ENCODE results near the gene RNF182. TPM values are rescaled to one million over a fixed set of nuclear protein-coding genes. Genes with fewer than 3 reads are reported as not detected.
"Not testable (repeated sequence)": the region's sequence is repeated elsewhere in the genome, so short reads cannot be mapped to it uniquely, and the experiment has no call there.

RNF182 gene
- total and polyA plus RNA-seq, 10 donors: 0.02 to 3.6 (median 0.33) TPM; not detected in 3

DNA sequence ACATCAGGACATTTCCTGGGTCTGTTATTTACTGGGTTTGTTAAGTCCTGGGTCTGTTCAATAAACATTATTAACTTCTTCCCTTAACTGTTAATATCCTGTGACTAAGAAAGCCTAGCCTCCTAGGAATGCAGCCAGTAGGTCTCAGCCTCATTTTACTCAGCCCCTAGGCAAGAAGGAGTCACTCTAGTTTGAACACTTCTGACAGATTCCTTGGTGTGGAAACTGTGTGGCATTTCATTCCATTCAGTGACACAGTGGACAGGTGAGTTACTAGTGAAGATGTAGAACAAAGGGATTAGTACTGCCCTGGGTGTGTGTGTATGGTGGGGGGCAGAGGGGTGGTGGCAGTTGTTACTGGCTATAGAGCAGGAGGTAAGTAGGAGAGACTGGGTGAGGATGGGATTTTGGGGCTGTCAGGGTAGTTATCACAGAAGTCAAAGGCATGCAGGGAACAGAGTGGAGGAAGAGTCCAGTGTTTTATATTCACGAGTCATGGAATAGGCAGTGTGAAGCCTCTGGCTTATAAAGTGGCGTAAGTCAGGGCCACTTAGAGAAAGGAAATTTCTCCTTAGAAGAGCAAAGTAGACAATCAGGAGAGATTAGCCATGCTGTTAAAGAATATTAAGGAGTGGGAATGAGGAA is 28.4 kb downstream of the RNF182 start:
- TF ChIP-seq POLR2A (IDR thresholded peaks at IDR 0.05): no peak
- no peak for TF ChIP-seq POLR2AphosphoS5 (IDR thresholded peaks at IDR 0.05)
- TF ChIP-seq, protein P1, sequence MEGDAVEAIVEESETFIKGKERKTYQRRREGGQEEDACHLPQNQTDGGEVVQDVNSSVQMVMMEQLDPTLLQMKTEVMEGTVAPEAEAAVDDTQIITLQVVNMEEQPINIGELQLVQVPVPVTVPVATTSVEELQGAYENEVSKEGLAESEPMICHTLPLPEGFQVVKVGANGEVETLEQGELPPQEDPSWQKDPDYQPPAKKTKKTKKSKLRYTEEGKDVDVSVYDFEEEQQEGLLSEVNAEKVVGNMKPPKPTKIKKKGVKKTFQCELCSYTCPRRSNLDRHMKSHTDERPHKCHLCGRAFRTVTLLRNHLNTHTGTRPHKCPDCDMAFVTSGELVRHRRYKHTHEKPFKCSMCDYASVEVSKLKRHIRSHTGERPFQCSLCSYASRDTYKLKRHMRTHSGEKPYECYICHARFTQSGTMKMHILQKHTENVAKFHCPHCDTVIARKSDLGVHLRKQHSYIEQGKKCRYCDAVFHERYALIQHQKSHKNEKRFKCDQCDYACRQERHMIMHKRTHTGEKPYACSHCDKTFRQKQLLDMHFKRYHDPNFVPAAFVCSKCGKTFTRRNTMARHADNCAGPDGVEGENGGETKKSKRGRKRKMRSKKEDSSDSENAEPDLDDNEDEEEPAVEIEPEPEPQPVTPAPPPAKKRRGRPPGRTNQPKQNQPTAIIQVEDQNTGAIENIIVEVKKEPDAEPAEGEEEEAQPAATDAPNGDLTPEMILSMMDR (IDR thresholded peaks at IDR 0.05 in 8 of 11, conservative IDR thresholded peaks at IDR 0.05 in 3 of 11): no peak
- Histone ChIP-seq H3K27ac (no peak overlapping the region), H3K36me3 (no peaks in the 10 kb centered on the region), H3K4me3 (no peak overlapping the region), H3K27me3 (replicated peaks in 1 of 7) (peaks cover 0 to 4% (median 0%) of the 10 kb centered on the region in 7 donors), H3K4me1 (no peaks in the 10 kb centered on the region), H3K9me3 (peaks cover 0 to 13% (median 5%) of the 10 kb centered on the region in 8 donors)
- DNase-seq: no peak
- intact Hi-C loops (cut with DNase I; ENCODE audit: low total_unique reads): no loop called here
- WGBS, 5 donors: 77 to 90% (median 82%) methylated on average over 2 of the region's 2 CpGs

DNA sequence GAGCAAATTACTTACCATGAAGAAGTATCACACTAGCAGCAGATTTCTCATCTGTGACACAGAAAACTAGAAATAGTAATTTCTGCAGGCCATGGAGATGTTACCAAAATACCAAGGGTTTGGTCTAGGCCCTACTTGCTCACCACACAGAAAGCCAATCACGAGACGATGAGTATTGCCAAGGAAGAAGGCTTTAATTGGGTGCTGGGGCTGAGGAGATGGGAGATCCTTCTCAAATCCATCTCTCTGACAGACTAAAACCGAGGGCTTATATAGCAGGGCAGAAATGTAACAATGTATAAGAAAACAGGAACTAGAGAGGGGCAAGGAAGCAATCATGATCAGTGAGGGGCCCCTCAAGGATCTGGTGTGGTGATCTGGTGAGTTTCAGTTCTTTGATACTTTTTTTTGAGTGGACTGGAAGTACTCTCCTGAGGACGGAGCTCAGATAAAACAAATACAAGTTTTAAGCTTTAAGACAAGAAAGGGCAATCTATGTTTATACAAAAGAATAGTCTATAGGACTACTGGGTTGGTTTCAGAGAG is 40.9 kb downstream of the RNF182 start:
- no peak overlapping the region for H3K27ac ChIP-seq
- TF ChIP-seq POLR2A (IDR thresholded peaks at IDR 0.05): no peak
- intact Hi-C loops (cut with DNase I; ENCODE audit: low total_unique reads): no loop called here
- peaks cover 0 to 18% (median 3%) of the 10 kb centered on the region in 8 donors for H3K9me3 ChIP-seq
- no peaks in the 10 kb centered on the region for H3K36me3 ChIP-seq
- peaks cover 0 to 24% (median 0%) of the 10 kb centered on the region in 7 donors for H3K27me3 ChIP-seq (replicated peaks in 1 of 7)
- H3K4me3 ChIP-seq: no peak overlapping the region
- no peak for DNase-seq
- 78 to 91% (median 78%) methylated on average over 4 of the region's 4 CpGs for WGBS, 5 donors
- H3K4me1 ChIP-seq: no peaks in the 10 kb centered on the region

DNA sequence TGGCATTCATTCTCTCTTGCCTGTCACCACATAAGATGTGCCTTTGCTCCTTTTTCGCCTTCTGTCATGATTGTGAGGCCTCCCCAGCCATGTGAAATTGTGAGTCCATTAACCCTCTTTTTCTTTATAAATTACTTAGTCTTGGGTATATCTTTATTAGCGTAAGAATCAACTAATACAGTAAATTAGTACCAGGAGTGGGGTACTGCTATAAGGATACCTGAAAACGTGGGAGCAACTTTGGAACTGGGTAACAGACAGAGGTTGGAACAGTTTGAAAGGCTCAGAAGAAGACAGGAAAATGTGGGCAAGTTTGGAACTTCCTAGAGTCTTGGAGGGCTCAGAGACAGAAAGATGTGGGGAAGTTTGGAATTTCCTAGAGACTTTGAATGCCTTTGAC is 46.6 kb downstream of the RNF182 start:
- DNase-seq: no peak
- H3K27ac ChIP-seq: no peak overlapping the region
- WGBS, 5 donors: 73 to 89% (median 80%) methylated on average over 3 of the region's 3 CpGs
- no peaks in the 10 kb centered on the region for H3K36me3 ChIP-seq
- no peak overlapping the region for H3K4me3 ChIP-seq
- no peaks in the 10 kb centered on the region for H3K4me1 ChIP-seq
- H3K9me3 ChIP-seq: peaks cover 0 to 43% (median 35%) of the 10 kb centered on the region in 8 donors
- H3K27me3 ChIP-seq (replicated peaks in 1 of 7): peaks cover 0 to 11% (median 0%) of the 10 kb centered on the region in 7 donors
- TF ChIP-seq, protein P1 (IDR thresholded peaks at IDR 0.05 in 8 of 11, conservative IDR thresholded peaks at IDR 0.05 in 3 of 11): no peak
- TF ChIP-seq POLR2AphosphoS5 (IDR thresholded peaks at IDR 0.05) (no peak), POLR2A (IDR thresholded peaks at IDR 0.05) (no peak)
- intact Hi-C loops (cut with DNase I; ENCODE audit: low total_unique reads): no loop called here

DNA sequence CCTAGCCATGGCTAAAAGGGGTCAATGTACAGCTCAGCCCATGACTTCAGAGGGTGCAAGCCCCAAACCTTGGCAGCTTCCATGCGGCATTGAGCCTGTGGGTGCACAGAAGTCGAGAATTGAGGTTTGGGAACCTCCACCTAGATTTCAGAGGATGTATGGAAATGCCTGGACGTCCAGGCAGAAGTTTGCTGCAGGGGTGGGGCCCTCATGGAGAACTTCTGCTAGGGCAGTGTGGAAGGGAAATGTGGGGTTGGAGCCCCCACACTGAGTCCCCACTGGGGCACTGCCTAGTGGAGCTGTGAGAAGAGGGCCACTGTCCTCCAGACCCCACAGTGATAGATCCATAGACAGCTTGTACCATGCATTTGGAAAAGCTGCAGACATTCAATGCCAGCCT is 47.9 kb downstream of the RNF182 start:
- intact Hi-C loops (cut with DNase I; ENCODE audit: low total_unique reads); H3K4me1 ChIP-seq: not testable (repeated sequence)
- 81 to 96% (median 84%) methylated on average over 3 of the region's 3 CpGs for WGBS, 5 donors

DNA sequence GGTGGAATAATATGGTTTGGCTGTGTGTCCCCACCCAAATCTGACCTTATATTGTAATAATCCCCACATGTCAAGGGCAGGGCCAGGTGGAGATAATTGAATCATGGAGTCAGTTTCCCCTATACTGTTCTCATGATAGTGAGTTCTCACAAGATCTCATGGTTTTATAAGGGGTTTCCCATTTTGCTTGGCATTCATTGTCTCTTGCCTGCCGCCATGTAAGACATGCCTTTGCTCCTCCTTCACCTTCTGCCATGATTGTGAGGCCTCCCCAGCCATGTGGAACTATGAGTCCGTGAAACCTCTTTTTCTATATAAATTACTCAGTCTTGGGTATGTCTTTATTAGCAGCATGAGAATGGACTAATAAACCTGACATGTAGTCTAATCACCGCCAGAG is 48.7 kb downstream of the RNF182 start:
- intact Hi-C loops (cut with DNase I; ENCODE audit: low total_unique reads); H3K27ac ChIP-seq; H3K4me1 ChIP-seq; H3K36me3 ChIP-seq; DNase-seq; H3K4me3 ChIP-seq: not testable (repeated sequence)
- peaks cover 0 to 20% (median 0%) of the 10 kb centered on the region in 7 donors for H3K27me3 ChIP-seq (replicated peaks in 1 of 7)
- 89 to 97% (median 92%) methylated on average over 3 of the region's 3 CpGs for WGBS, 5 donors
- H3K9me3 ChIP-seq: peaks cover 0 to 41% (median 35%) of the 10 kb centered on the region in 8 donors

More for the DNA sequence above, 47.9 kb downstream of the RNF182 start:
- H3K27ac ChIP-seq, H3K36me3 ChIP-seq, H3K4me3 ChIP-seq, DNase-seq: not testable (repeated sequence)
- Histone ChIP-seq H3K9me3 (peaks cover 0 to 41% (median 35%) of the 10 kb centered on the region in 8 donors), H3K27me3 (replicated peaks in 1 of 7) (peaks cover 0 to 20% (median 0%) of the 10 kb centered on the region in 7 donors)
